HG03175 (cell line): ENCODE results near the gene MAGEB17.

Experiments
- ATAC-seq: cut with Tn5 transposase; IDR thresholded peaks from one replicate; pipeline ENCODE4 v1.9.1; 2021; ENCODE audit warnings: mild to moderate bottlenecking, moderate library complexity; ENCODE audit not compliant: unreplicated experiment

MAGEB17 gene

DNA sequence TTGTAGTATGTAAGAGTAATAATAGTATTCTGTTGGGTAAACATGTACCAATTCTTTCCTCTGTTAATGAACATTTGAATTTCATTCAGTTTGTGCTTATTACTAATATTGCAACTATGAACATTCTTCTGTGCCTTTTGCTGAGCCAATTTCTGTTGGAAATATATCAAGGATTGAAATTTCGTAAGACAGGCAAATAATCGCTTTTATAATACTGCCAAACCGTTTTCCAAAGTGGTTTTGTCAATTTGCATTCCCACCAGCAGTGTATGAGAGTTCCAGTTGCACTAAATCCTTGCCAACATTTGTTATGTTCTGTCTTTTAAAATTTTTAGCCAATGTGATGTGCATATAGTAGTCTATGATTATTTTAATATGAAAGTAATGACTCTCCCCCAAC is 38.6 kb downstream of the MAGEB17 start:
- no peak for ATAC-seq

DNA sequence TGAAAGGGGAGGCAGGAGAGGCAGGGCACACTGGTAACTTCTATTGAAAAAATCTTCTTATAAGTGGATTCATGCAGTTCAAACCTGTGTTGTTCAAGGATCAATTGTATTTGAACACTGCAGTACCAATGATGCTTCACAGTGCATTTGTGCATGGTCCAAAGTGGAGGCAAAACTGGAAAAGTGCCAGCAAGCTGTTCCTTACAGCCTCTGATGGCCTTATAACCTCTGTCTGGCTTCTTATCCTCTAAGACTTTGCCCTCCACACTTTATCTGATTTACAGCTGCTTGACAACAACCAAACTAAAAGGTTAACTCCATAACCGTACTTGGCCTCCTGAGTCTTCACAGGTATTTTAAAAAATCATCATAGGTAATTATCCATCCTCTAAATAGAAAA is 40.4 kb downstream of the MAGEB17 start:
- no peak for ATAC-seq

DNA sequence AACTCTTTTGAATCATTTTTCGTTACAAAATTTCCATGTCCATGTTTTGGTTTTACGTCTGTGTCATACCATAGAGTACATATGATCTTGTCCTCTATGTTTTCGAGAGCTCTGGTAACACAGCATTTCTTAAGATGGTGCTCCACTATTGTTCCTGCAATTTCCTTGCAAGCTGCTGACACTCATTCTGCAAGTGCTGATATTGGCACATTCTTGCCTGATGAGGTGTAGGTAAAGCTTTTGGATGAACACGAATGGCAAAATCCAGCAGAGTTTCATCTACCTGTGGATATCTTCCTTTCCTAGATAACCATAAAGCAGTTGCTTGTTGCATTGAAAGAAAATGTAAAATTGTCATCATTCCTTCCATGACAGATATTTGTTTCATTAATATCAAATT is 41.3 kb downstream of the MAGEB17 start:
- no peak for ATAC-seq

DNA sequence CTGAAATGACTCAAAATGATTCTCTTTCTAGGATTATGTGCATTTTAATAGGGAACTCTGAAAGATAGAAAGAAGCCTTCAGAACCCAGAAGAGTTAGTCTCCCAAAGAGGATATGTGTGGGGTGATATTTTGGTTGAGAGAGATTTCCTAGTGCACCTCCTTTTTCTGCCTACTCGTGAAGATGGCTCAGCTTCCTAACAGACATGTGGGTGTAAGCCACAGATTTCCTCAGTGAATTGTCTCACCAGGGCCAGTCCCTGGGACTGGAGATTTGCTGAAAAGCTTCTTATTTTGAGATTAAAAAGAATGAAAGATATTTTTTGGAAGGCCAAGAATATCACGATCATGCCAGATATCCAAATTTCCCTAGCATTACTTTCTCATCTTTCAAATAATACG is 42.8 kb downstream of the MAGEB17 start:
- no peak for ATAC-seq

DNA sequence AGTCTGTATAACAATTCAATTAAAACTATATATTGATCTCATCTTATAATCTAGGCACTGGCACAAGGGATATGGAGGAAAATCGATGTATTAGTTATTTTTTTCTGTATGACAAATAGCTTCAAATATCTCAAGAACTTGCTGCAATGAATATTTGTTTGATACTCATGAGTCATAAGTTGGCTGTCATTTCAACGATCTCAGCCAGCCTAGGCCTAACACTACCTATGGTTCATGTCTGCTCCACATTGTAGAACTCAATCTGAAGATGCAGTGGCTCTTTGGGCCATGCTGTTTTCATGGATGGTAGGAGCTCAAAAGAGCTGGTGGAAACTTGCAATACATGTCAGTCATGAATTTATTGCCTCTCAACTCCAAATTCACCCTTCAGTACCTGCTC is 44.7 kb downstream of the MAGEB17 start:
- ATAC-seq: no peak

DNA sequence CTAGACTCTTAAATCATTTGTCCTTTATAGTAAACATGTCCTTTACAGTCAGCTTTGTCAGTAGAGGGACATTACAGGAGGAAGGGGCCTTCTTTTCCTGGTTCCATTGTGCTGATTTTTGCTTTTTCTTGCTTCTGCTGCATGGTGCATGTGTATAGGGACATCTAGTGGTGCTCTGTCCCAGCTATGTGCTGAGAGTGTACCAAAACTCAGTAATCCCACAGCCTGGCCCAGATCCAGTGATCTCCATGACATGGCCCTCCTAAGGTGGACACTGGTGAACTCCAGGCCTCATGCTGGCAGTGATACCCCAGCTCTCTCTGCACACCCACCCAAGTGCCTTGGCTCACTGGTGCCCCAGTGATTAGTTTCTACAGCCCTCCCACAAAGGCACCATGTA is 45.2 kb downstream of the MAGEB17 start:
- ATAC-seq: no peak

DNA sequence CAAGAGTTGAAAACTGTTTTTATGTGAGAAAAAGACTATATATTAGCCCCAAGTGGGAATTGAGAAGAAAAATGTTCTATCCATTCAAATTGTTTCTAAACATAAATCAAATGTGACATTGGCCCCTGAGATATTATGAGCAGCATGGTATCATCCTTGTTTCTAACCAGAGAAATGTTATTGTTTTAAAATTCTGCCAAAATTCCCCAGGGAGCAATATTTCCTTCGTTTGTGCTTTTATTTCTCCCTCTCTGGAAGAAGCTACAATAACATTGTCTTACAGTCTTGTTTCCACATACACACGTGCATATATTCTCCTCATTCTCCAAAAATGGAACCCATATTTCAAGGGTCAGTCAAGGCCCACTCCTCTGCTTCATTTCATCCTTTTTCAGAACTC is 46.7 kb downstream of the MAGEB17 start:
- no peak for ATAC-seq

DNA sequence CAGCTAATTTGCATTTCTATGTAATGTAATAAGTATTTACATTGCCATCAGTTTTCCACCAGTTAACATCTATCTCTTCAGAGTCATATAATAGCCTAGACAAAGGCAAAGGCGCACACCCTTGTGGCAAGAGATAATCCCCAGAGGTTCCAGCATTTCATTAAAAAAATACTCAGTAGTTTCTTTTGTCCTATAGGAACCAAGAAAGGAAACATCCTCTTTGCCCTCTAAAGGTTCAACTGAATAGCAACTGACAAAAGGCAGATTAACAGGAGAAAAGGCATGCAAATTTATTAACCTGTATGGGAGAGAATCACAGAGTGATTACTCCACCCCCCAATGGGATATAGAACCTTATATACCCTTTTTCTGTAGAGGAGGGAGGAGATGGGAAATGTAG is 48.4 kb downstream of the MAGEB17 start:
- ATAC-seq: no peak
